ENCODE data around the gene SCARB1. TPM values are rescaled to one million over a fixed set of nuclear protein-coding genes. Genes with fewer than 3 reads are reported as not detected.

Gene SCARB1
- total and polyA plus RNA-seq, 9 of the 15 experiments (the other 6 are each of a cell fraction or from before 2014, with no cell fraction given): 0.56 to 157 (median 52.8) TPM

GRCh38 chr12:124867401-124867930 is 3.8 kb upstream of the SCARB1 start (continued):
- no peak for TF ChIP-seq STAT5A (IDR thresholded peaks at IDR 0.05; ENCODE audit: borderline replicate concordance, low read length)
- no peak for TF ChIP-seq SAFB (IDR thresholded peaks at IDR 0.05; ENCODE audit: borderline replicate concordance, low read depth, low read length)
- TF ChIP-seq ZNF212 (CRISPR knock-in tag; IDR thresholded peaks at IDR 0.05): no peak
- TF ChIP-seq SNAPC5 (CRISPR knock-in tag; IDR thresholded peaks at IDR 0.05): no peak
- peak; percentile 72 for TF ChIP-seq SMARCC2 (IDR thresholded peaks at IDR 0.05; ENCODE audit: low read depth)
- TF ChIP-seq CC2D1A (IDR thresholded peaks at IDR 0.05): no peak
- TF ChIP-seq E2F6 (IDR thresholded peaks at IDR 0.05; ENCODE audit: borderline replicate concordance in 1 of 2, extremely low read depth in 1 of 2, insufficient read depth in 1 of 2, insufficient read length in 1 of 2, low read depth in 1 of 2, low read length in 1 of 2, poor library complexity in 1 of 2, severe bottlenecking in 1 of 2): no peak
- TF ChIP-seq CEBPG (CRISPR knock-in tag; IDR thresholded peaks at IDR 0.05): no peak
- TF ChIP-seq CEBPG (tag; conservative IDR thresholded peaks at IDR 0.05 in 1 of 2, IDR thresholded peaks at IDR 0.05 in 1 of 2): peak; percentile 33 to 60; a peak in 2 of 4 replicates
- no peak for TF ChIP-seq XRCC3 (IDR thresholded peaks at IDR 0.05)
- no peak for TF ChIP-seq NCOA4 (IDR thresholded peaks at IDR 0.05; ENCODE audit: partially characterized antibody)
- TF ChIP-seq RBM34 (IDR thresholded peaks at IDR 0.05; ENCODE audit: borderline replicate concordance, insufficient read depth, low read length): no peak
- TF ChIP-seq ZNF407 (IDR thresholded peaks at IDR 0.05; ENCODE audit: low read depth): no peak
- 0 out of 2 replicates have a peak, but pooled peaks have one; percentile 46 for TF ChIP-seq TEAD2 (tag; IDR thresholded peaks at IDR 0.05)
- no peak for TF ChIP-seq ZNF165 (CRISPR knock-in tag; IDR thresholded peaks at IDR 0.05; ENCODE audit: borderline replicate concordance)
- TF ChIP-seq IRF2 (CRISPR knock-in tag; IDR thresholded peaks at IDR 0.05): no peak
- peak; percentile 73 for TF ChIP-seq MEF2D (tag; conservative IDR thresholded peaks at IDR 0.05; ENCODE audit: low read depth)
- peak; percentile 55 for TF ChIP-seq CBFA2T3 (IDR thresholded peaks at IDR 0.05)
- TF ChIP-seq FOXA3 (CRISPR knock-in tag; conservative IDR thresholded peaks at IDR 0.05 in 1 of 2, IDR thresholded peaks at IDR 0.05 in 1 of 2): 0 out of 4 replicates have a peak, but pooled peaks of 1 of the 2 experiments have one; percentile 3
- no peak for TF ChIP-seq ETS2 (tag; IDR thresholded peaks at IDR 0.05; ENCODE audit: borderline replicate concordance, poor library complexity, severe bottlenecking)
